Peyer's patch (tissue), 4 donors: ENCODE results near the gene IRF1.

Source experiments
- POLR2A ChIP-seq, 2 donors: fragments of 450-650 bp; IDR thresholded peaks; one replicate each; pipeline ENCODE4 v1.5.1; 2017; ENCODE audit warnings: antibody characterized with exemption in 2 of 2, mild to moderate bottlenecking in 2 of 2, moderate library complexity in 2 of 2
- TF ChIP-seq, protein P1 (sequence below), 6 experiments: fragments of 450-650 bp in 4 of 6; fragments of 200-600 bp in 2 of 6; sonication (generic) in 1 of 6; IDR thresholded peaks; one replicate each; pipeline ENCODE4 v1.5.1; 2017 to 2019; ENCODE audit warnings: antibody characterized with exemption in 6 of 6, mild to moderate bottlenecking in 3 of 6, moderate library complexity in 1 of 6

- TF ChIP-seq, protein P1, sequence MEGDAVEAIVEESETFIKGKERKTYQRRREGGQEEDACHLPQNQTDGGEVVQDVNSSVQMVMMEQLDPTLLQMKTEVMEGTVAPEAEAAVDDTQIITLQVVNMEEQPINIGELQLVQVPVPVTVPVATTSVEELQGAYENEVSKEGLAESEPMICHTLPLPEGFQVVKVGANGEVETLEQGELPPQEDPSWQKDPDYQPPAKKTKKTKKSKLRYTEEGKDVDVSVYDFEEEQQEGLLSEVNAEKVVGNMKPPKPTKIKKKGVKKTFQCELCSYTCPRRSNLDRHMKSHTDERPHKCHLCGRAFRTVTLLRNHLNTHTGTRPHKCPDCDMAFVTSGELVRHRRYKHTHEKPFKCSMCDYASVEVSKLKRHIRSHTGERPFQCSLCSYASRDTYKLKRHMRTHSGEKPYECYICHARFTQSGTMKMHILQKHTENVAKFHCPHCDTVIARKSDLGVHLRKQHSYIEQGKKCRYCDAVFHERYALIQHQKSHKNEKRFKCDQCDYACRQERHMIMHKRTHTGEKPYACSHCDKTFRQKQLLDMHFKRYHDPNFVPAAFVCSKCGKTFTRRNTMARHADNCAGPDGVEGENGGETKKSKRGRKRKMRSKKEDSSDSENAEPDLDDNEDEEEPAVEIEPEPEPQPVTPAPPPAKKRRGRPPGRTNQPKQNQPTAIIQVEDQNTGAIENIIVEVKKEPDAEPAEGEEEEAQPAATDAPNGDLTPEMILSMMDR (IDR thresholded peaks at IDR 0.05), result no peak
- no peak for TF ChIP-seq POLR2A (IDR thresholded peaks at IDR 0.05)
These were observed 11.2 kb downstream of the IRF1 start for GRCh38 chr5:132479111-132479951.
